Hepatic stellate cell (primary cell): ENCODE results near the gene DENND1C.

Experiments used
- DNase-seq: peaks from one replicate; pipeline ENCODE4 v3.0.0; 2011; ENCODE audit warnings: low spot score

DENND1C gene

GRCh38 chr19:6479836-6480398 is 1.7 kb downstream of the DENND1C start:
- no peak for DNase-seq

GRCh38 chr19:6478815-6479214 is 2.8 kb downstream of the DENND1C start:
- no peak for DNase-seq

- no peak for DNase-seq
These were observed 4.6 kb downstream of the DENND1C start for GRCh38 chr19:6476896-6477431.

- DNase-seq, result no peak
These were observed 5.3 kb downstream of the DENND1C start for GRCh38 chr19:6476155-6476895.

- DNase-seq, result no peak
These were observed 6.1 kb downstream of the DENND1C start for GRCh38 chr19:6475321-6476108.

- DNase-seq, result no peak
These were observed 7.9 kb downstream of the DENND1C start for GRCh38 chr19:6473647-6474046.

- DNase-seq, result no peak
These were observed 8.9 kb downstream of the DENND1C start for GRCh38 chr19:6472713-6473112.

GRCh38 chr19:6471076-6471475 is 10.5 kb downstream of the DENND1C start:
- no peak for DNase-seq

GRCh38 chr19:6470173-6470572 is 11.4 kb downstream of the DENND1C start:
- DNase-seq, result no peak

- no peak for DNase-seq
These were observed 14.2 kb downstream of the DENND1C start for GRCh38 chr19:6467384-6467783.

GRCh38 chr19:6466526-6467248 is 14.9 kb downstream of the DENND1C start:
- no peak for DNase-seq

GRCh38 chr19:6465663-6466062 is 15.9 kb downstream of the DENND1C start:
- DNase-seq, result no peak

- no peak for DNase-seq
These were observed 16.6 kb downstream of the DENND1C start for GRCh38 chr19:6465006-6465405.

- DNase-seq, result no peak
These were observed 17.3 kb downstream of the DENND1C start, which contains the start of gene CRB3 for GRCh38 chr19:6464070-6464873. CRB3 (plus strand) TSS chr19:6464271; CDS start chr19:6464702, 431 bp downstream.

GRCh38 chr19:6460099-6460884 is 21.3 kb downstream of the DENND1C start:
- peak; percentile 98 for DNase-seq

GRCh38 chr19:6459262-6460098 is 22.1 kb downstream of the DENND1C start, which contains the start of gene SLC25A23:
SLC25A23 (minus strand) TSS chr19:6459792; CDS start chr19:6459628, 164 bp downstream.
- peak; percentile 84 for DNase-seq

- DNase-seq, result no peak
These were observed 22.8 kb downstream of the DENND1C start for GRCh38 chr19:6458695-6459261.

- DNase-seq, result peak; percentile 55
These were observed 23.5 kb downstream of the DENND1C start for GRCh38 chr19:6457958-6458694.
